GM18868 (cell line): ENCODE measurements around the gene KIF1A.
"Not testable (repeated sequence)": the region's sequence is repeated elsewhere in the genome, so short reads cannot be mapped to it uniquely, and the experiment has no call there.

Source experiments
- ATAC-seq: cut with Tn5 transposase; IDR thresholded peaks from one replicate; pipeline ENCODE4 v1.9.1; 2021; ENCODE audit warnings: mild to moderate bottlenecking, moderate library complexity; ENCODE audit not compliant: unreplicated experiment

The KIF1A gene

DNA sequence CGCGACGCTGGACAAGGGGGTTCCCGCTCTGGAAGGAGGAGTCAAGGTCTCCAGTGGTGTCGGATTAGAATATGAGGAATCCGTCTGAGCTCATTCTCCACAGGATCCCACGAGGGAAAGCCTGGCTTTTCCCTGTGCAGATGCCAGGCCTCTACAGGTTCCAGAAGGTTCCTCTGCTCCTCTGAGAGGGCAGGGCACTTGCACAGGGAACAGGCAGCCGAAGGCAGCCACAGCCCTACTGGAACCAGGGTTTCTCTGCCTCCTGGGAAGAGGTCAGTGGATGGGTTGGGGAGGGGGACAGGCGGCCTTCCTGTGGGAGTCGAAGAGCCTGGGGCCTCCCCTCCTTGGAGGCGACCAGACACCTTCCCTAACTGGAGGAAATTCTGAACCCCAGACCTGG lies 130.0 kb downstream of the KIF1A start:
- no peak for ATAC-seq

DNA sequence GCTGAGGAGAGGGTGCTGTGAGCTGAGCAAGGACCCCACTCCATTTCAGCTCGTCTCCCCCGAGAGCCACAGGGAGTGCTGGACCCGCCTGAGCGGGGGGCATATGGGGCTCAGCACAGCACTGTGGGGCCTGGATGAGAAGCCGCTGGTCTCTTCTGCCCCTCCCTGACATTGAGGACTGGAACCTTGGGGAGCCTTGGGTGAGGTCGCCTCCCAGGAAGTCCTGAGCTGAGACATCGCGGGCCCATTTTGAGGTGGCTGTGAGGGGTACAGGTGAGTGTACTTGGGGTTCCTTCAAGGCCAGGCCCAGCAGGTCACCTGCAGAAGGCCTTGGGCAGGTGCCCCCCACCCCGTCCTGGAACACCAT lies 131.5 kb downstream of the KIF1A start:
- no peak for ATAC-seq

DNA sequence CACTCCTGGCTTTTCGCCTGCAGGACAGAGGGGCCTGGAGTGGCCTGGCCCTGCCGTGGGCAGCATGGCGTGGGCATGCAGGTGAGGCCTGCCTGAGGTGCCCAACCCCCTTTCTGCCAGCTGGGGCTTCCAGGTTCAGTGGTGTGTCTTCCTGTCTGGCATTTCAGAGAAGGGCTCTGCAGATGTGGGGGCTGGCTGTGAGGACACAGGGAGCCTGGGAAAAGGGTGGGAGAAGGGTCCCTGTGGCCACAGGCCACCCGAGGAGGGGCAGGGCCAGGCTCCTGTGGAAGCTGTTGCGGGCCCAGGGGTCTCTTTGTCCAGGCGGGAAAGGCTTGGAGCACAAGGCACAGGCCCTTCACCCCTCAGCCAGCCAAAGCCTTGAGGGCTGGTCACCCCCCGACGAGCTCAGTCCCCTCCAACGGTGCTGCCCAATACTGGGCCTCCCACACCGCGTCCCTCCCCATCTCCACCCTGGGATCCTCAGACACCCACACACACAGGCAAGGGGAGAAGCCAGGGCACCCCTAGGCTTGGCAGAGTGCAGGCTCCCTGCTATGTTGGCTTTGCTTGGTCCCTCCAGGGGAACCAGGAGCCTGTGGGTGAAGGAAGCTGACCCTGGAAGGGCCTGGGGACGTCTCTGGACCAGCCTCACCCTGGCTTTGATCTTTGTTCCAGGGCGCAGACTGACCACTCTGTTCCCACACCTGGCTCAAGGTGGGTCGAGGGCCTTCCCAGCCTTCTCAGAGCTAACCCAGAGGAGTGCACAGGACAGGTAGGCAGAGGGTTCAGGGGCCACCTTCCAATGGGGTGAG lies 132.1 kb downstream of the KIF1A start:
- no peak for ATAC-seq

DNA sequence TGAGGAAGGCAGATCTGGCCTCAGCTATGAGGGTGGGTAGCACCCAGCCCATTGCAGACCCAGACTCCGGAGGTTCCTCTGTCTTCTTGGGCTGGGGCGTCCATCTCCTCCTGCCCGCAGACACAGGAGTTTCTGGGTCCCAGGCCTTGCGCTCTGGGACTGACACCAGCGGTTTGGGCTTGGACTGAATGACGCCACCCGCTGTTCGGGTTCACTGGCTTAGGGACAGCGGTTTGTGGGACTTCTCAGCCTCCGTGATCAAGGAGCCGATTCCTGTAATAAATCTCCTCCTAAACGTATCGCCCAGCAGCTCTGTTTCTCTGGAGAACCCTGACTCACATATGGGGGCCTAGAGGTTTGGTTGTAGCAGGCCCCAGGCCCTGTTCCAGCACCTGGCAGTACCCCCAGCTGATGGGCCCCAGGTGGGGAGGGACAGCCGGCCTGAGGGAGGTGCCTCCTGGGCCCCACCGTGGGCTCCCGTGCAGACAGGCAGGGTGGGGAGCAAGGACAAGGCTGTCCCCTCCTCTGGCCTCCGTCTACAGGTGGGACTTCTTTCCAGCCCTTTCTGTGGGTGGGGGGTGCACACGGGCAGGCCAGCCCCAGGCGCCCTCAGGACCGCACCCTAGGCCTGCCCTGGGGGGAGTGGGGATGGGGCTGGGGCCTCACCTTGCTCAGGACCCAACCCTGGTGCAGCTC lies 132.8 kb downstream of the KIF1A start:
- no peak for ATAC-seq

DNA sequence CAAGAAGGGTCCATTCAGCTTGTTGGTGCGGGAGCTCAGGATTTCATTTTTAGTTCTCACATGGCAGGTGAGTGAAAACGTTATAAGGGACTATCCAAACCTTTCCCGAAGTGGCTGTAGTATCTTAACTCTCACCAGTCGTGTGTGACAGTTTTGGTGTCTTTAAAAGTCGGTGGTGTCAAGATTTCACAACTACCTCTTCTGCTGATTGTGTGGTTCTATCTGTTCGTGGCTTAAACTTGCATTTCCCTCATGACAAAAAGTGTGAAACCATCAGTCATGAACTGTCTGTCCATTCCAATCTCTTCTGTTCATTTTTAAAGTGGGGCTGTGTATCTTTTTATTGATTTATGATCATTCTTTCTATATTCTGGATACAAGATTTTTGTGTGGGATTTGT lies 133.6 kb downstream of the KIF1A start:
- no peak for ATAC-seq

DNA sequence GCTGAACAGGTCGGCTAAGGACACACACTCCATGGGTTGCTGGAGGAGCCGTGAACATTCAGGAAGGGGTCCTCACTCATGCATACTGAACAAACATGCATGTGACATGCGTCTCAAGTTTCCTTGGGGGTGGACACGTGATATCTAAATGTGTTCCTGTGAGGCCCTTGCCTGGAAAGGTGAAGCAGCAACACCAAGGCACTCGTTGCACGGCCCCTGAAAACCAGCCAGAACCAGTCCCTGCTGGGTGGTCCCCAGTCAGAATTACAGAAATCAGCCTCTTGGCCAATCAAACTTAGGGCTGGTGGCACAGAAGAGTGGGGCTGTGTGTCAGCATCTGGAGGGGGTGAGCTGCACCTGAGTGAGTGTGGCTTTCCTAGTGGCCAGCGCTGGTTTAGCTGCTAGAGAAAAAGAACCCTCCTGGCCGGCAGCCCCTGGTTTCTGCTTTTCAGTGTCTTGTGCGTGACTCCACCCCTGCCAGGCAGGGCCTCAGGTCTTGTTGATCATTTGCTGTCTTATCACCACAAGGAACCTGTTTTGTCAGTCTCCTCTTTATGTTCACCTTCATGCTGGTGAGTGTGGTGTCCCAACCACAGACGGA lies 134.1 kb downstream of the KIF1A start:
- ATAC-seq, result no peak

DNA sequence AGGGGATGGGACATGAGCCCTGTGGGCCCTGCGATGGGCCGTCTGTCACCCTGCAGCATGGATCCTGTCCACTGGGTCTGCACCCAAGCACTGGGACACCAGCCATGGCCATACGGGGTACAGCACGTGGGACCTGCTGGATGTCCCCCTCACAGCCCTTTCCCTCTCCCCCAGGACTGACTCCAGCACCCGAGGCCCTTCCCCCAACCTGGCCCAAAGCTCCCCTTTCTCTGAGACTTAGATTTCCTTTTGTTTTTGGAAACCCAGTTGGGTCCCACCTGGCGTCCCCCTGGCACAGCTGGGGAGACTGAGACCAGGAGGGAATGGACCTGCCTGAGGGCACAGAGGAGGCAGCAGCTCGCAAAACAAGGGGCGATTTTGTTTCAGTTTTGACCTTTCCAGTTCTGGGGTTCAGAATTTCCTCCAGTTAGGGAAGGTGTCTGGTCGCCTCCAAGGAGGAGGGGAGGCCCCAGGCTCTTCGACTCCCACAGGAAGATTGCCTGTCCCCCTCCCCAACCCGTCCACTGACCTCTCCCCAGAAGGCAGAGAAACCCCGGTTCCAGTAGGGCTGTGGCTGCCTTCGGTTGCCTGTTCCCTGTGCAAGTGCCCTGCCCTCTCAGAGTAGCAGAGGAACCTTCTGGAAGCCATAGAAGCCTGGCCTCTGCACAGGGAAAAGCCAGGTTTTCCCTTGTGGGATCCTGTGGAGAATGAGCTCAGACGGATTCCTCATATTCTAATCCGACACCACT lies 135.9 kb downstream of the KIF1A start:
- not testable (repeated sequence) for ATAC-seq

DNA sequence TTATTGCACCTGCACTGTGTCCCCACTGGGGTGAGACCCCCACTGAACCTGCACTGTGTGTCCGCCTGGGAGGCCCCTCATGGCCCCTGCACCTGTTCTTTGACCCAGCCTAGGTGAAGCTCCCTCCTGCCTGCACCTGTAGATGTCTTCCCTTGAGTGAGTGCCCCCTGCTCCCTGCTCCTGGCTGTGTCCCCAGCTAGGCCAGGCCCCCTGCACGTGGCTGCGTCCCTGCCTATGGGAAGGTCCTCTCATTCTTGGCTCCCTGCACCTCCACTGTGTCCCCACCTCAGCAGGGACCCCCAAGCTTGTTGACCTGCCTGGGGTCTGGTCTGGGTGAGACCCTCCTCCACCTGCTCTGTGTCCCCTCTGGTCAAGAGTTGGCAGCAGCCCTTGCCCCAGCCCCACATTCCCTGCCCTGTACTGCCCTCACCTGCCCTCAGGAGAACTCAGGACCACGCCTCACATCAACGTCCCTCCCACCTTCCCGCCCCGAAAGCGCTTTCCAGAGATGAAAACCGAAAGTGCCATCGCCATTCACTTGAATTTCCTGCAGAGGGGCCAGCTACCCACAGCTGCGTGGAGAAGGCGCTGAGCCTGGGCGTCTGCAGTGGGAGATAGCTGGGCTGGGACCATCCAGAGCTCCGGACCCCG lies 136.6 kb downstream of the KIF1A start:
- not testable (repeated sequence) for ATAC-seq

DNA sequence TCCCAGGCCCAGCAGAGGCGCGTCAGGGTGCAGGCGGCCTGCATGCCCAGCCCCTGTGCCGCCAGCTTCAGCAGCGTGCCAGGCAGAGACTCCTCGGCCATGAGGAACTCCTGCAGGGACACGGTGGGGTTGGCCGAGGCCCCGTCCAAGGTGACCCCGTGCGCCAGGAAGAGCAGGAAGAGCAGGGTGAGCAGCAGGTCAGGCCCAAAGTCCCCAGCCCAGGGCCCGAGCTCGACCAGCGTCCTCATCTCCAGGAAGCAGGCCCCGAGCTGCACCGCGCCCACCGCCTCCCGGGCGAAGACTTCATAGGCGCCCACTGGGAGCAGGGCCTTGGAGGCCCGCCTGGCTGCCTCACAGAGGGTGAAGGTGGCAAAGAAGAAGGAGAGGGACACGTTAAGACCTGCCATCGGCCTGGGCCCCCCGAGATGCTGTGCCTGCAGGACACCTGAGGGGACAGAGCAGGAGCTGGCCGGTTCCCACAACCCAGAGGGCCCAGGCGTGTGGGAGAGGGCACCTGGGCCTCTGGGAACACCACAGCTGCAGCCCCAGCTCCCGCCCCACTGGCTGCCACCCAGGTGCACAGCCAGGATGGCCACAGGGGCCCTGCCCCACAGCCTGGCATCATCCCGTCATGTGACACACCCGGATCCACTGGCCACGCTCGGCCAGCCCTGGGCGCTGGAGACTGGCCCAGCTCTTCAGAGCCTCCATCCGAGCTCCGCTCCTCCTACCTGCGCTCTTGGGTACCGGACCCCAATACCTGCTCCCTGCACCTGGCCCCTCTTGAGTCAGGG lies 137.4 kb downstream of the KIF1A start, which contains the start of gene AQP12B:
Gene AQP12B, minus strand, starts transcription at position 455 of the 794 bp plus-strand sequence. Its CDS starts 48 bp downstream, at position 407.
- not testable (repeated sequence) for ATAC-seq

DNA sequence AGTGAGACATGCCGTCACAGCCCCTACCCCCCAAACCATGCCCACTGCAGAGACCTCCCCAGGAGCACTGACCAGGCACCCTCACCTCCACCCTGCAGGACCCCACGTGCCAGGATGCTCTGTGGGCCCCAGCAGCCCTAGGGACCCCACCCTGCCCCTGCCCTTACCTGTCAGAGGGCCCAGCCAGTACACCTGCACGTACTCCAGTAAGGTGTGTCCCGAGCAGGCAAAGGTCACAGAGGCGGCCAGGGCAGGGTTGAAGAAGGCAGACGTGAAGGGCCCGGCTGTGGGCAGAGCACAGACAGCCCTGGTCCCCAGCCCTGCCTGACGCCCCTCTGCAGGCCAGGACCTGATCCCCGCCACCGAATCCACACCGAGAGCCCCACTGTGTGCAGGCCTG lies 139.8 kb downstream of the KIF1A start:
- not testable (repeated sequence) for ATAC-seq

DNA sequence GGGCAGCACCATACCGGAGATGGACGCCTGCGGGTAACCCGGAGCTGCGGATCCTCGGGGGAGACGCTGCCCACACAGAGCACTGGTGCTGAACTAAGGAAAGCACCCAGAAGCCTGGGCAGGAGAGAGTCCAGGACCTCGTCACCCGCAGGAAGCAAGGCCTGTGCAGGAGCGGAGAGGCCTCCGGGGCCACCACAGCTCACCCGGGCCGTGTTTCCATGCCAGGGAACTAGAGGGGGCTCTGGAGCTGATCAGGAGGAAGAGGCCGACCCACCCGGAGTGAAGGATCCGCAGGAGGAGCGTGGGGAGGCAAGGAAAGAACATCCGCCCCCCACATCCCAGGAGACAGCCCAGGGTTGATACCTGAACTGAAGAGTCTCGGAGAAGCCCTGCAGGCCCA lies 141.1 kb downstream of the KIF1A start:
- not testable (repeated sequence) for ATAC-seq

DNA sequence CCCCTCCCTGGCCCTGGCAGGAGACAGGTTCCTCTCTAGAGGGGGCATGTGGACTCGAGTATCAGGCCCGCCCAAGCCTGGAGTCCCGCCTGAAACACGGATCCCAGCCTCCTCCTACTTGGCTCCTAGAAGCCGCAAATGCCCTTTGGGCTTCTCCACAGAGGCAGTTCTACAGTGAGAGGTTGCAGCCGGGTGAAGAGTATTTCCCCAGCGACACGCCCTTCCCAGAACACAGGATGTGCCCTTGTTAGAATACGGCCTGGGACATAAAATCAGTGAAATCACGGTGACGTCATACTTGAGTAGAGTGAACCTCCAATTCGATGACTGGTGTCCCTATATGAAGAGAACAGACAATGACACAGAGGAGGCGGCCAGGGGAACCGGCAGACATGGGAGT lies 142.0 kb downstream of the KIF1A start:
- not testable (repeated sequence) for ATAC-seq

DNA sequence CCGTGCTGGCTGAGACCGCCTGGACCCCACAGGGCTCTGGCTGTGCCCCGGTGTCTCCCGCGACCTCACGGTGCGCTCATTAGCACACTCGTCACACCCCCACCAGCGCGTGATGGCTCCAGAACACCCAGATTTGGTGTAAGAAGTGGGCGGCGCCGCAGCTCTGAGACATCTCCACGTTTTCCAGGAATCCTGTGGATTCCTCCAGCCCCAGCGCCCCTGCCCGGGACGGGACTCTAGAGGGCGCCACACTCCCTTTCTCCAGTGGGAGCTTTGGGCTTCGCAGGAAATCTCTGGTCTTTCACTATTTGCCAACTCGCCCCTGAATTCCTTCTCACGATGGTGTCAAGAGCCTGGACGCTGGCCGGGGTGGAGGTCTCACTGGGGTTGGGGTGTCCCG lies 144.7 kb downstream of the KIF1A start:
- ATAC-seq, result not testable (repeated sequence)

DNA sequence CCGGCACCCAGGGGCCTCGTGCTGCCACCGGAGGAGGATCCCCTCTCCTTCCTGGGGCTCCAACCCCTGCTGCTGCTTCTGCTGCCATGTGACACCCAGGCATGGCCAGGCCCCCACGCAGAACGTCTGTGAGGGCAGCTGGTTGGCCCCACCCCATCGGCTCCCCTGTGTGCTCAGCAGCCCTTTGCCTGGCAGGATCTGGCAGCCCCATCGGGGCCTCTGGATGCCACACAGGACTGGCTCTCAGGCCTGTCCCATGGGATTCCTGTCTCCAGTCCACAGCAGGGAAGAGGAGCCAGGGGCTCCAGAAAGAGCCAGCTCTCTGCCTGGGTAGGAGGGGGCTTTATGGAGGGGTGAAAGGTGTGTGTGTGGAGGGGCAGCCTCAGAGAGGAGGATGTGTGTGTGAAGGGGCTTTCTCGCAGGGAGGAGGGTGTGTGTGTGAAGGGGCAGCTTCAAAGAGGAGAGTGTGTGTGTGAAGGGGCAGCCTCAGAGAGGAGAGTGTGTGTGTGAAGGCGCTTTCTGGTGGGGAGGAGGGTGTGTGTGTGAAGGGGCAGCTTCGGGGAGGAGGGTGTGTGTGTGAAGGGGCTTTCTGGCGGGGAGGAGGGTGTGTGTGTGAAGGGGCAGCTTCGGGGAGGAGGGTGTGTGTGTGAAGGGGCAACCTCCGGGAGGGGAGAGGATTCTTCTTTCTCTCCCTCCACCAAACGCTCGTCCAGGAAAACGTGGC lies 145.4 kb downstream of the KIF1A start:
- ATAC-seq, result not testable (repeated sequence)

DNA sequence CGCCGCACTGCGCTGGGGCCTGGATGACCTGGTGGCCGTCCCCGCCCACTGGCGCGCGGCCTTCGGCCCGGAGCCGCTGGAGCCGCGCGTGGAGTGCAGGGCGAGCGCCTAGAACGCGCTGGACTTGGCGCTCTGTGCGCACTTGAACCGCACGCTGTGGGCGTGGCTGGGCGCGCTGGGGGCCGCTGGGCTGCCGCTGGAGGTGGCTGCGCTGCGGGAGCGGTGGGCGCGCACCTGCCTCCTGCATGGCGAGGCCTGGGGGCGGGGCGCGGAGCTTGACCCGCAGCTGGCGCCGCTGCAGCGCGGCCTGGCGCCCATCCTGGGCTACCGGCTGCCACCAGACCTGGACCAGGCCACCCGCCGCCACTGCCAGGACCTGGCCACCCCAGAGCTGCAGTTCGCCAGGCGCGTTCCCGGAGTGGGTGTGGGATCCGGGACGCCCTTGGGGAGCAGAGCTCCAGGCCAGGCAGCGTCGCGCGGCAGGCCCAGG lies 147.3 kb downstream of the KIF1A start:
- no peak for ATAC-seq

DNA sequence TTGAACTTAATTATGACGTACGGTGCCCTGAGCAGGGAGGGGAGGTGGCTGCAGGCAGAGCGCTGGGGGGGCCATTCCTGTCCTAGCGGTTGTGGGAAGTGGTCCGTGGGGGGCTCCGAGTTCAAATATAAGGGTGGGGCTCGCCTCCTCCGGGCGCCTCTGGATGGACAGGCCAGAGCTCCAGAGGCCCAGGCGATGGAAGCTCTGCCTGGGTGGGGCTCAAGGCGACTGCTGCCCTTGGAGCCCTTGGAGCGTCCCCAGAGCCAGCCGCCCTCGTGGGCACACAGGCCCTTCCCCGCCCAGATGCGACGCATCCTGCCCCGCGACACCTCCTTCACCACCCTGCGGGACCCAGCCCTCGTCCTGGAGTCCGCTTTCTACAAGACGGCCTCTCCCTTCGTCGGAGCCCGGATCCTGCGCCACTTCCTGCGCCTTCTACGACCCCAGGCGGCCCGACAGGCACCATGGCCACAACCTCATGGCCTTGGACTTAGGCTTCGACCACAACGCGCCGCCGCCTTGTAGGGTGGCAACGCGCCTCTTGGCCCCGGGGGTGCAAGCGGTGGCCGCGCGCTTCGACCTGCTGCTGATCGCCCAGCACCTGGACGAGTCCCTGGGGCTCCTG lies 147.8 kb downstream of the KIF1A start:
- ATAC-seq, result no peak

DNA sequence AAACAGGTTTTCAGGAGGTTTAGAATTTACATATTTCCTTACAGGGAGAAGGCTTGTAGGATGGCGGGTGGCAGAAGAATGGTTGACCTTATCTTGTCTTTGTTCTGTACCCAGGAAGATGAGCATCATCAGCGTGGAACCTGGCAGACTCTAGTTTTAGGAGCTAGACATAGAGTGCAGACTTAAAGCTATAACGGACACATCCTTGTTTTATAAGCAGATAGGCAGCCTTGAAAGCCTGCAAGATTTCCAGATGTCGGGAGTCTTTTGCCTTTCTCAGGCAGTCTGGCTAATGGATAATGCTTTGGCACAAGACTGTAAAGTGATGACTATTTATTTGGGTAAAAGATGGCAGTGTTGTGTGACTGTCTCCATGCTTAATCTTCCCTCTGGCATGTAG lies 149.1 kb downstream of the KIF1A start:
- no peak for ATAC-seq

DNA sequence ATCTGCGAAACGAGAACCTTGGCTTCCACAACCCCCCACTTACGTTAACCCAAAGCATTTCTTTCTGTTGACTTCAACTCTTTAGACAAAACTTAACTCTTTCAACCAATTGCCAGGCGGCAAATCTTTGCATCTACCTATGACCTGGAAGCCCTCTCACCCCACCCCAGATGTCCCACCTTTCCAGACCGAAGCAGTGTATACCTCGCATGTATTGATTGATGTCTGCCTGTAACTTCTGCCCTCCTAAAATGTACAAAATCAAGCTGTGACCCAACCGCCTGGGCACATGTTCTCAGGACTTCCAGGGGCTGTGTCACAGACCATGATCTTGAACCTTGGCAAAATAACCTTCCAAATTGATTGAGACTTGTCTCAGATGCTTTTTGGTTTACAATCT lies 149.6 kb downstream of the KIF1A start:
- no peak for ATAC-seq

DNA sequence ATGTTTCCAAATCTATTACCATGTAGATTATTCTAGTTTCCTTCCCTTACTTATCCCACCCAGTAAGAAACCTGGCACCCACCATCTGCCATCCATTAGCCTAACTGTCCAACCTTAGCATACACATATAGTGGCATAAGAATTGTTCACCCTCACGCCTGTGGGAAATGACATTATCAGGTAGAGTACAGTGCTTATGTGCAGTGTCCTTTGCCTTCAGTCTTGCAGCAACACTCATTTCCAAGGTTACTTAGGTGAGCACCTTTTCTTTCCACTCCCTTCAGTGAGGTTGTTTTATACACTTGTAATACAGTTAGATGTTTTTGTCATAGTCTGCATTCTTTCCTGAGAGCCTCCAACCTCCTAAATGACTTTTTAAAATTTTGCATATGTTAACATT lies 155.4 kb downstream of the KIF1A start:
- no peak for ATAC-seq
